Ovary (tissue), 3 donors: ENCODE results near the gene WBP2.

Experiments
- POLR2A ChIP-seq: fragments of 450-650 bp; IDR thresholded peaks from one replicate; pipeline ENCODE4 v1.6.1; 2017; ENCODE audit warnings: antibody characterized with exemption, mild to moderate bottlenecking, moderate library complexity
- TF ChIP-seq, protein P1 (sequence below), 3 donors: fragments of 450-650 bp in 2 of 3; fragments of 200-600 bp in 1 of 3; IDR thresholded peaks; one replicate each; pipeline versions ENCODE4 v1.5.1 to v1.8.0; 2016 to 2022; ENCODE audit warnings: antibody characterized with exemption in 3 of 3, mild to moderate bottlenecking in 1 of 3
- donor health status: DM: no; HTN: no; CAD: no.

DNA sequence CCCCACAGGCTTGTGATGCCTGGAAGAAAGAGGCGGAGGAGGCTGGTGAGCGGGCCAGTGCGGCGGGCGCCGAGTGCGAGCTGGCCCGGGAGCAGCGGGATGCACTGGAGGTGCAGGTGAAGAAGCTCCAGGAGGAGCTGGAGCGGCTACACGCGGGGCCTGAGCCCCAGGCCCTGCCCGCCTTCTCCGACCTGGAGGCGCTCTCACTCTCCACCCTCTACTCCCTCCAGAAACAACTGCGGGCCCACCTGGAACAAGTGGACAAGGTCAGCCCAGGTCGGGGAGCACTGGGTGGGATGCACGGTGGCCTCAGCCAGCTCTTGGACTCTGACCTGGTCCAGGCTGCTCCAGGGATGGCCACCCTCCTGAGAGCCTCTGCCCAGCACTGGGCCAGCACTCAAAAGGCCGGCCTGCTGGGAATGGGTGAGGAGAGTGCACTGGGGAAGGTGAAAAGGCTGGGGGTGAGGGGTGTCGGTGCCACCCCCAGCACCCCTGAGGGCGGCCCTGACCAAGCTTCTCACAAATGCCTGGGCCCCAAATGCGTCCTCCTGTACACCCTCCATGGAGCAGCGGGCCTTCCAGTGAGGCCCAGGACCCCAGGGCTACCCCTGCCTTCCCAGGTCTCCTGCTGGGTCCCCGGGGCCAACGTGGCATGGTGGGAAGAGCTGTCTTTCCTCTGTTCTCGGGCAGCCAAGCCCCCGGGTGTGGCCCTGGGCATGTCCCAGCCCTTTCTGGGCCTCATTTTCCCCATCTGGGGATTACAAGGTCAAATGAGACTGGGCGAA, 31.7 kb downstream of the WBP2 start:
- TF ChIP-seq, protein P1, sequence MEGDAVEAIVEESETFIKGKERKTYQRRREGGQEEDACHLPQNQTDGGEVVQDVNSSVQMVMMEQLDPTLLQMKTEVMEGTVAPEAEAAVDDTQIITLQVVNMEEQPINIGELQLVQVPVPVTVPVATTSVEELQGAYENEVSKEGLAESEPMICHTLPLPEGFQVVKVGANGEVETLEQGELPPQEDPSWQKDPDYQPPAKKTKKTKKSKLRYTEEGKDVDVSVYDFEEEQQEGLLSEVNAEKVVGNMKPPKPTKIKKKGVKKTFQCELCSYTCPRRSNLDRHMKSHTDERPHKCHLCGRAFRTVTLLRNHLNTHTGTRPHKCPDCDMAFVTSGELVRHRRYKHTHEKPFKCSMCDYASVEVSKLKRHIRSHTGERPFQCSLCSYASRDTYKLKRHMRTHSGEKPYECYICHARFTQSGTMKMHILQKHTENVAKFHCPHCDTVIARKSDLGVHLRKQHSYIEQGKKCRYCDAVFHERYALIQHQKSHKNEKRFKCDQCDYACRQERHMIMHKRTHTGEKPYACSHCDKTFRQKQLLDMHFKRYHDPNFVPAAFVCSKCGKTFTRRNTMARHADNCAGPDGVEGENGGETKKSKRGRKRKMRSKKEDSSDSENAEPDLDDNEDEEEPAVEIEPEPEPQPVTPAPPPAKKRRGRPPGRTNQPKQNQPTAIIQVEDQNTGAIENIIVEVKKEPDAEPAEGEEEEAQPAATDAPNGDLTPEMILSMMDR (IDR thresholded peaks at IDR 0.05), result no peak
- no peak for TF ChIP-seq POLR2A
